Measurements from ENCODE around the gene GTPBP1.

- TF ChIP-seq POLR2AphosphoS5 (IDR thresholded peaks at IDR 0.05) (no peak), EP300 (IDR thresholded peaks at IDR 0.05) (no peak)
These were observed 35.0 kb downstream of the GTPBP1 start for GRCh38 chr22:38740754-38741153.
